Subcutaneous adipose tissue (tissue), 4 donors: ENCODE results near the gene TIA1. TPM values are rescaled to one million over a fixed set of nuclear protein-coding genes. Genes with fewer than 3 reads are reported as not detected.

Experiments used
- CTCF ChIP-seq: fragments of 450-650 bp; IDR thresholded peaks from one replicate; pipeline ENCODE4 v1.5.1; 2016; ENCODE audit warnings: low read depth, mild to moderate bottlenecking, control low read depth, antibody characterized with exemption, moderate library complexity
- total RNA-seq, 4 donors: library from RNA; depleted of rRNA; stranded (reverse); fragments of >200 nt; gene quantifications; one replicate each; pipeline ENCODE4 v1.1.0, GENCODE V29; 2016

Gene TIA1
- total RNA-seq, 4 donors from 2014 or later: 75.2 to 89.5 (median 82.6) TPM

GRCh38 chr2:70190418-70191243 is 57.8 kb downstream of the TIA1 start, which contains the start of gene C2orf42:
C2orf42 (minus strand) TSS chr2:70191019; CDS start chr2:70181985, 9,034 bp downstream.
- no peak for TF ChIP-seq CTCF

GRCh38 chr2:70188460-70188859 is 60.0 kb downstream of the TIA1 start:
- TF ChIP-seq CTCF: no peak

GRCh38 chr2:70182689-70183088 is 65.7 kb downstream of the TIA1 start:
- TF ChIP-seq CTCF: no peak

- no peak for TF ChIP-seq CTCF
These were observed 67.0 kb downstream of the TIA1 start for GRCh38 chr2:70181363-70181956.

GRCh38 chr2:70173520-70173919 is 74.9 kb downstream of the TIA1 start:
- TF ChIP-seq CTCF: no peak

GRCh38 chr2:70161069-70161534 is 87.3 kb downstream of the TIA1 start:
- TF ChIP-seq CTCF: no peak

- TF ChIP-seq CTCF: no peak
These were observed 87.9 kb downstream of the TIA1 start for GRCh38 chr2:70160545-70160944.
